AG09309 (cell line): Measurements from ENCODE around the gene SEC14L2.

Experiments used
- DNase-seq: peaks from one replicate; pipeline ENCODE4 v3.0.0-alpha.2; 2010; ENCODE audit warnings: low read depth
- H3K4me3 ChIP-seq: 2 replicates; pipeline ENCODE4 v1.5.1; 2011; ENCODE audit warnings: mild to moderate bottlenecking, low read depth, low read length, moderate library complexity; ENCODE audit not compliant: control insufficient read depth
- CTCF ChIP-seq: IDR thresholded peaks from 2 replicates; pipeline ENCODE4 v1.5.1; 2011; ENCODE audit warnings: mild to moderate bottlenecking, low read depth, low read length, inconsistent platforms; ENCODE audit not compliant: insufficient read depth, control insufficient read depth; ENCODE audit errors: missing control alignments

Gene SEC14L2

DNA sequence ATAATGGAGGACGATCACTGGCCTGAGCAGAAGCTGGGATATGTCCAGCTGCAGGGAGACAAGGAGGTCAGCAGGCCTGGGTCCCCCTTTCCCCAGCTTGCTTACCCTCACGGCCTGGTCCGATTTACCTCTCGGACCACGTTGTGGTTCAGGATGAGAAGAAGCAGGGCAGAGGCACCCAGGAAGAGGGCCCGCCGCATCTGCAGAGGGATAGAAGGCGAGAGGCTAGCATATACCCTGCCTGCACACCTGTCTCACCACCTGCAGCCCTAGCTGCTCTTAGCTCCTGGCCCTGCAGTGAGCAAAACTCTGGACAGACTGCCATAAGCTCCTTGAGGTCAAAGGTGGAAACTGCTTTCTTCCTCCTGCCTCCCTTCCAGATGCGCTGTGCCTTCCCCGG is 10.9 kb upstream of the SEC14L2 start:
- TF ChIP-seq CTCF = no peak
- peak overlapping the region; percentile 71 for H3K4me3 ChIP-seq
- DNase-seq = no peak

GRCh38 chr22:30386608-30386959 is 10.2 kb upstream of the SEC14L2 start:
- no peak for DNase-seq
- peak overlapping the region; percentile 71 for H3K4me3 ChIP-seq
- TF ChIP-seq CTCF = no peak

DNA sequence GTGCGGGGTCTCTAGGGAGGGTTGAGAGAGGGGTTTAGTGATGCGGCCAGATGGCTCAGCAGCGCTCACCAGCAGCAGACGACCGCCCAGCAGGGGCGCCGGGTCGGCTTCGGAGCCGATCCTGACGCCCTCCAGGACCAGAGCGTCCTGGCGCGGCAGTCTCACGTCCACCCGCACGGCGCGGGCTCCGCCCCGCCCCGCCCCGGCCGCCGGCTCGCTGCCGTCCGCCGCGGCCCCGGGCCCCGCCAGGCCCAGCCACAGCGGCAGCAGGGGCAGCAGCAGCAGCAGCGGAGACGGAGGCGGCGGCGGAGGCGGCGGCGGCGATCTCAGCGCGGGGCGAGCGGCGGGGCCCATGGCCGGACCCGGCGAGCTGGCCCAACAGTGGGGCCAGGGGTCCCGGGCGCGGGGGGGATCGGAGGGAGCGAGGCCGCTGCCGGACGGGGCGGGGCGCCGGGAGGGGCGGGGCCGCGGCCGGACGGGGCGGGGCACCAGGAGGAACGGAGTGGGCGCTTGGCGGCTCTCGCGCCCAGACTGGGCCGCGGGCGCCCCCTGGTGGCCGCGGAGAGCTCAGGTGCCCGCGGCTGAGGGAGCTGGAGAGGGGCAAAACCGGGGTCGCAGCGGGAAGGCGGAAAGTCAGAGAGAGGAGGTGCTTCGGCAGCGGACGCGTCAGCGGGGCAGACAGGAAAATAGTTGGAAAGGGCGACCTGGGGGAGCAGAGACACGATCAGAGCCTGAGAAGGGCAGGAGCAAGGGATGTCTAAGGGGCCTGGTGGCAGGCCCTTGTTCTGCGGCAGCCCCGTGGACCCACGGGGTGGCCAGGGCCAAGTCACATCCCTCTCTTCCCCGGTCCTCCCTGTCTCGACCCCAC is 9.6 kb upstream of the SEC14L2 start, which contains the start of gene RNF215:
Gene RNF215, minus strand, starts transcription at position 452 of the 868 bp plus-strand sequence. Its CDS starts 98 bp downstream, at position 354.
- DNase-seq = peak; percentile 8
- TF ChIP-seq CTCF = peak; percentile 73
- peak within 1 kb of the TSS; percentile 71 for H3K4me3 ChIP-seq

- peak; percentile 88 for TF ChIP-seq CTCF
- peak; percentile 31 for DNase-seq
- no peak overlapping the region for H3K4me3 ChIP-seq
Observed at GRCh38 chr22:30390974-30391691, 5.7 kb upstream of the SEC14L2 start.

- DNase-seq = no peak
- TF ChIP-seq CTCF = no peak
- H3K4me3 ChIP-seq = no peak overlapping the region
Observed at GRCh38 chr22:30392661-30393321, 4.0 kb upstream of the SEC14L2 start.

- no peak overlapping the region for H3K4me3 ChIP-seq
- TF ChIP-seq CTCF = no peak
- no peak for DNase-seq
Observed at GRCh38 chr22:30393322-30393680, 3.5 kb upstream of the SEC14L2 start.
